Activated CD8-positive, alpha-beta memory T cell treated with anti-CD3 and anti-CD28 coated beads, Interleukin-2, amount 10 ng/mL, durations not matched to agents 7 days and 5 days (primary cell): ENCODE results near the gene CLINT1. TPM values are rescaled to one million over a fixed set of nuclear protein-coding genes. Genes with fewer than 3 reads are reported as not detected.
A peak's percentile ranks its signal among the peaks of the same experiment; 100 is the strongest.
"Not testable (repeated sequence)": the region's sequence is repeated elsewhere in the genome, so short reads cannot be mapped to it uniquely, and the experiment has no call there.

Experiments used
- ATAC-seq: fragments of 150-1000 bp; cut with Tn5 transposase; one replicate; pipeline ENCODE4 v1.10.0; 2021; ENCODE audit warnings: moderate library complexity
- CTCF ChIA-PET: fragments of 350-600 bp; sonication (Branson Sonifier 250); formaldehyde crosslinking; loops from one replicate; lab custom pipeline; 2021; ENCODE audit warnings: antibody characterized with exemption; lab: Charles Lee
- DNase-seq: peaks from one replicate; pipeline ENCODE4 v3.0.0-alpha.2; 2020
- H3K27ac Mint-ChIP-seq: one replicate; pipeline ENCODE4 v1.8.0; 2021; ENCODE audit warnings: mild to moderate bottlenecking, mixed read lengths
- H3K27me3 Mint-ChIP-seq: one replicate; pipeline ENCODE4 v1.8.0; 2021; ENCODE audit warnings: mixed read lengths
- H3K36me3 Mint-ChIP-seq: one replicate; pipeline ENCODE4 v1.8.0; 2021; ENCODE audit warnings: mild to moderate bottlenecking, mixed read lengths
- H3K4me1 Mint-ChIP-seq: one replicate; pipeline ENCODE4 v1.8.0; 2021; ENCODE audit warnings: mixed read lengths
- H3K4me3 Mint-ChIP-seq: one replicate; pipeline ENCODE4 v1.8.0; 2021; ENCODE audit warnings: mild to moderate bottlenecking, moderate library complexity, mixed read lengths
- H3K9me3 Mint-ChIP-seq: one replicate; pipeline ENCODE4 v1.8.0; 2022; ENCODE audit warnings: low read depth, mixed read lengths
- total RNA-seq, 2 experiments: library from RNA; stranded (reverse); gene quantifications; one replicate each; pipeline ENCODE4 v1.2.3, GENCODE V29; 2021

CLINT1 gene
- total RNA-seq, 2 experiments from 2014 or later = 48.4 to 56.6 TPM

DNA sequence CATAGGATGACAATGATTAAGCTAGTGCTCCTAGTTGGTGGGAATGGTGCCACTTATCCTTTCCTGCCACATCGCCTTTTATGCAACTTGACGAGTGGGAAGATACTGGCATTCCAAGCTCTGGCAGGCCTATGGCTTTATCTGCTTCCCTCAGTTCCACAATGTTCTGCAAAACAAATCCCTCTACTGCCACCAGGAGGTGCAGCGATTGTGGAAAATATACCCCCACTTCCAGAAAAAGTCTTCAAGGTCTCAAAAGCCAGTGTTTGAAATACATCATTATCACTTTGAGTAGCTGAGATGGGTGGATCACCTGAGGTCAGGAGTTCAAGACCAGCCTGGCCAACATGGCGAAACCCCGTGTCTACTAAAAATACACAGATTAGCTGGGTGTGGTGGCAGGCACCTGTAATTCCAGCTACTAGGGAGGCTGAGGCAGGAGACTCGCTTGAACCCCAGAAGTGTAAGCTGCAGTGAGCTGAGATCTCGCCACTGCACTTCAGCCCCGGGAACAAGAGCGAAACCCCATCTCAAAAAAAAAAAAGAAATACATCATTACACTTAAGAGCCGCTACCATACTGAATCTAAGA, 3.4 kb downstream of the CLINT1 start:
- ATAC-seq = no peak
- Mint-ChIP-seq H3K4me1 (peaks cover 46% of the 10 kb centered on the region), H3K9me3 (no peaks in the 10 kb centered on the region), H3K27me3 (no peaks in the 10 kb centered on the region), H3K4me3 (no peak overlapping the region), H3K27ac (no peak overlapping the region), H3K36me3 (peaks cover 20% of the 10 kb centered on the region)
- CTCF ChIA-PET = interaction anchor here (1.2 to 1.9 kb wide), 7 partner anchors 9 to 139 kb away, joined by 3 to 6 read pairs (median 3); no protein-coding TSS in a partner anchor
- DNase-seq = no peak

DNA sequence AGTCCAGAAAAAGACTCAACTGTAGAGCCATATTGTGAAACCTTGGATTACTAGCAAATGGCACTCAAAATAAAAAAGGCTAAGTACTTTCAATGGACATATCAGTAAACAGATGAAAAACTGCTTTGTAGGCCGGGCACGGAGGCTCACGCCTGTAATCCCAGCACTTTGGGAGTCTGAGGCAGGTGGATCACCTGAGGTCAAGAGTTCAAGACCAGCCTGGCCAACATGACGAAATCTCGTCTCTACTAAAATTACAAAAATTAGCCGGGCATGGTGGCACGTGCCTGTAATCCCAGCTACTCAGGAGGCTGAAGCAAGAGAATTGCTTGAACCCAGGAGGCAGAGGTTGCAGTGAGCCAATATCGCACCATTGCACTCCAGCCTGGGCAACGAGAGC, 5.6 kb downstream of the CLINT1 start:
- Mint-ChIP-seq H3K4me1 (peaks cover 38% of the 10 kb centered on the region), H3K36me3 (peaks cover 23% of the 10 kb centered on the region)
- not testable (repeated sequence) for DNase-seq, H3K27me3 Mint-ChIP-seq, H3K27ac Mint-ChIP-seq, H3K9me3 Mint-ChIP-seq, ATAC-seq, H3K4me3 Mint-ChIP-seq
- CTCF ChIA-PET = interaction anchor here (1.0 kb wide), 1 partner anchor 21 kb away, joined by 3 read pairs; no protein-coding TSS in a partner anchor

DNA sequence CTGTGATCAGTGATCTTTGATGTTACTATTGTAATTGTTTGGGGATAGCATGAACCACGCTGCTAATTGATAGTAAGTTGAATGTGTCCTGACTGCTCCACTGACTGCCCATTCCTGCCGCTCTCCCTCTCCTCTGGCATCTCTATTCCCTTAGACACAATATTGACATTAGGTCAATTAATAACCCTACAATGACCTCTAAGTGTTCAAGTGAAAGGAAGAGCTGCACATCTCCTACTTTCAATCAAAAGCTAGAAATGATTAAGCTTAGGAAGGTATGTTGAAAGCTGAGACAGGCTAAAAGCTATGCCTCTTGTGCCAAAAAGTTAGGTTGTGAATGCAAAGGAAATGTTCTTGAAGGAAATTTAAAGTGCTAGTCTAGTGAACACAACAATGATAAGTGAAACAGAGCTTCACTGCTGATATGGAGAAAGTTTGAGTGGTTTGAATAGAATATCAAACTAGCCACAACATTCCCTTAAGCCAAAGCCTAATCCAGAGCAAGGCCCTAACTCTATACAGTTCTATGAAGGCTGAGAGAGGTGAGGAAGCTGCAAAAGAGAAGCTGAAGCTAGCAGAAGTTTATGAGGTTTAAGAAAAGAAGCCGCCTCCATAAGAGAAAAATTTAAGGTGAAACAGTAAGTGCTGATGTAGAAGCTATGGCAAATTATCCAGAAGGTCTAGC, 12.9 kb downstream of the CLINT1 start:
- H3K9me3 Mint-ChIP-seq = no peaks in the 10 kb centered on the region
- no peaks in the 10 kb centered on the region for H3K27me3 Mint-ChIP-seq
- DNase-seq (no peak), ATAC-seq (no peak)
- CTCF ChIA-PET = interaction anchor here (1.5 kb wide), 1 partner anchor 9 kb away, joined by 6 read pairs; no protein-coding TSS in a partner anchor
- H3K27ac Mint-ChIP-seq = no peak overlapping the region
- H3K4me3 Mint-ChIP-seq = no peak overlapping the region
- H3K4me1 Mint-ChIP-seq = peaks cover 3% of the 10 kb centered on the region
- H3K36me3 Mint-ChIP-seq = peaks cover 15% of the 10 kb centered on the region

DNA sequence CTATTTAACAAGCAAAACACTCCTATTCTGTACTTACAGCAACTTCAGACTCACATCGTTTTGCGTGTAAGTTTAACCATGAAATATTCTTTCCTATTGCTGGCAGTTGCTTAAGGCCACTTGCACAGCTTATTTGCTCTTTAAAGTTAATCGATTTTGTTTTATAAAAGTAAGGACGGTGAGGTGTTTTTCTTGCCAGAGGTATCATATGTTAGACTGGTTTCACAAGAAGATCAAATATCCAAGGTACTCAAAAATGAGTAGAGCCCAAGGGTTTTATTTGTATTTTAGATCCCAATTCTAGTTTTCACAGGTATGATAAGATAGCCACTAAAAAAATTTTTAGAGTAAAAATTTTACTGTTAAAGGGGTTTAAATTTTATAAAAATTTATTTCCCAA, 16.2 kb downstream of the CLINT1 start:
- Mint-ChIP-seq H3K27ac (no peak overlapping the region), H3K4me3 (no peak overlapping the region), H3K9me3 (no peaks in the 10 kb centered on the region), H3K36me3 (peaks cover 10% of the 10 kb centered on the region), H3K27me3 (no peaks in the 10 kb centered on the region), H3K4me1 (no peaks in the 10 kb centered on the region)
- CTCF ChIA-PET = interaction anchor here (1.1 to 1.2 kb wide), 2 partner anchors 14 to 81 kb away, joined by 3 to 4 read pairs; no protein-coding TSS in a partner anchor
- no peak for DNase-seq
- no peak for ATAC-seq

DNA sequence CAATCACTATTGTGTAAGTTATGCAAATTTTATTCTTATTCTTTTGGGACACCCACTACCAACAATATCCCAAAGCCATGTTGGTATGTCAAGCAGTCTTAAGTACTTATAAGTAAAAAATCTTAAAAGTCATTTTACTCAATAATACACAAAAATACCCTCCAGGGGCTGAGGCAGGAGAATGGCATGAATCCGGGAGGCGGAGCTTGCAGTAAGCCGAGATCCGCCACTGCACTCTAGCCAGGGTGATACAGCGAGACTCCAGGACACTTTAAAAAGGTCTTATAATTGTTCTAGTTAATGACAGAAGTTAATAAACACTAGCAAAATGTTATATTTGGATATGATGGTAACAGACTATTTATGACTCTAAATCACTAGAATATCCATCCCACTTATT, 16.8 kb downstream of the CLINT1 start:
- CTCF ChIA-PET = interaction anchor here (1.1 kb wide), 1 partner anchor 80 kb away, joined by 4 read pairs; no protein-coding TSS in a partner anchor

DNA sequence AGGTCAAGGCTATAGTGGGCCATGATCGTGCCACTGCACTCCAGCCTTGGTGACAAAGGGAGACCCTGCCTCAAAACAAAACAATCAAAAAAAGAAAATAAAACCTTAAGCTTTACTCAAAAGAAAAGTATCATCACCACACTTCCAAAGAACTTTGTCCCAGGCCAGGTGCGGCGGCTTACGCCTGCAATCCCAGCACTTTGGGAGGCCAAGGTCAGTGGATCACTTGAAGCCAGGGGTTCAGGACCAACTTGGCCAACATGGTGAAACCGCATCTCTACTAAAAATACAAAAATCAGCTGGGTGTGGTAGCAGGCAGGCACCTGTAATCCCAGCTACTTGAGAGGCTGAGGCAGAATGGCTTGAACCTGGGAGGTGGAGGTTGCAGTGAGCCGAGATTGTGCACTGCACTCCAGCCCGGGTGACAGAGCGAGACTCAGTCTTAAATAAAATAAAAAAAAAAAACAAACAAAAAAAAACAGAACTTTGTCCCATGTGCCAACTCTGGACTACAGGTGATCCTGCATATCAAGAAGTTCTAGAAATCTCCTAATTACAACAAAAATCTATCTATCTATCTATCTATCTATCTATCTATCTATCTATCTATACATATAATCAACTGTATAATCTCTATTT, 19.7 kb downstream of the CLINT1 start:
- H3K36me3 Mint-ChIP-seq = no peaks in the 10 kb centered on the region
- CTCF ChIA-PET = no interaction called here

More for the DNA sequence above, 16.8 kb downstream of the CLINT1 start:
- Mint-ChIP-seq H3K4me3 (no peak overlapping the region), H3K4me1 (no peaks in the 10 kb centered on the region), H3K9me3 (no peaks in the 10 kb centered on the region), H3K27ac (no peak overlapping the region), H3K27me3 (no peaks in the 10 kb centered on the region), H3K36me3 (peaks cover 5% of the 10 kb centered on the region)
- no peak for ATAC-seq
- DNase-seq = no peak

DNA sequence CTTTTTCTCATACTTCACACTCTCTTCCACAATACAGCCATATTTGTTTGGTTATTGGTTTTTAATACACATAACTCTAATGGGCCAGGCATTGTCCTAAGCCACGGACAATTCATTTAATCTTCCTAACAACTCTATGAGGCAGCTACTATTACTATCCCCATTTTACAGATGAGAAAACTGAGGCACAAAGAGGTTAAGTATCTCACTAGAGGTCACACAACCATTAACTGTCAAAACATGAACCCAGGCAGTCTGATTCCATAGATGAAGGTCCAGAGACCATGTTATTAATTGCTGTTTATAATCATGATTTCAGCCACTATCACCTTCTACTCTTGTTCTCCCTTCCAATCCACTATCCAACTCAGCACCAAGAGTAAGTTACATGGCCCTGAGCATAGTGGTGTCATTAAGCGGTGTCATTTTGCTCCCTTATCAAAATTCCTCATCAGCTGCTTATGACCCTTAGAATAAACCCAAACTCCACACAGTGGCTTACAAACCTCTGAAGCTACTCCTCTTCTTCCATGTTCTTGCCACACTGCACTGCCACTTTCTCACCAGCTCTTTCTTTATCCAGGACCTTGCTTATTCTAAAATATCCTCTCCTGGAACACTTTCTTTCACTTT, 22.7 kb downstream of the CLINT1 start:
- no peaks in the 10 kb centered on the region for H3K4me1 Mint-ChIP-seq
- ATAC-seq (no peak), DNase-seq (no peak)
- no peaks in the 10 kb centered on the region for H3K27me3 Mint-ChIP-seq
- H3K36me3 Mint-ChIP-seq = no peaks in the 10 kb centered on the region
- peak overlapping the region; percentile 45 for H3K27ac Mint-ChIP-seq
- CTCF ChIA-PET = no interaction called here
- no peak overlapping the region for H3K4me3 Mint-ChIP-seq
- H3K9me3 Mint-ChIP-seq = no peaks in the 10 kb centered on the region

More for the DNA sequence above, 19.7 kb downstream of the CLINT1 start:
- DNase-seq (no peak), ATAC-seq (no peak)
- no peak overlapping the region for H3K4me3 Mint-ChIP-seq
- H3K9me3 Mint-ChIP-seq = no peaks in the 10 kb centered on the region
- H3K27me3 Mint-ChIP-seq = no peaks in the 10 kb centered on the region
- H3K4me1 Mint-ChIP-seq = no peaks in the 10 kb centered on the region
- no peak overlapping the region for H3K27ac Mint-ChIP-seq

DNA sequence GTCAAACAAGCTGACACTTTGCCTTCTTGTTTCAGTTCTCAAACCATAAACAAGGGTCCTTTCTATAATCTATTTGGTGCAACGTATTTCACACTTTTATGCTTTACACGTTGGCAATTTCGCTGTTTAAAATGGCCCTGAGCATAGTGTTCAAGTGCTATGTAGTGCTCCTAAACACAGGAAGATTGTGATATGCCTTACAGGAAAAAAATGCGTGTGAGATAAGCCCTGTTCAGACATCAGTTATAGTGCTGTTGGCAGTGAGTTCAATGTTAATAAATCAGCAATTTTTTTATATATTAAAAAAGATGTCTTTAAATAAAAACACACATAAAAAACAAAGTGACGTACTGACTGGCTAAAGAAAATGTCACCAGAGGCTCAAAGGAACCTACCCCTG, 23.9 kb downstream of the CLINT1 start:
- no peak overlapping the region for H3K4me3 Mint-ChIP-seq
- DNase-seq (no peak), ATAC-seq (no peak)
- H3K4me1 Mint-ChIP-seq = no peaks in the 10 kb centered on the region
- no peaks in the 10 kb centered on the region for H3K27me3 Mint-ChIP-seq
- no peak overlapping the region for H3K27ac Mint-ChIP-seq
- no peaks in the 10 kb centered on the region for H3K9me3 Mint-ChIP-seq
- H3K36me3 Mint-ChIP-seq = no peaks in the 10 kb centered on the region
- CTCF ChIA-PET = interaction anchor here (0.9 to 1.0 kb wide), 2 partner anchors 15 to 82 kb away, joined by 3 read pairs; no protein-coding TSS in a partner anchor

DNA sequence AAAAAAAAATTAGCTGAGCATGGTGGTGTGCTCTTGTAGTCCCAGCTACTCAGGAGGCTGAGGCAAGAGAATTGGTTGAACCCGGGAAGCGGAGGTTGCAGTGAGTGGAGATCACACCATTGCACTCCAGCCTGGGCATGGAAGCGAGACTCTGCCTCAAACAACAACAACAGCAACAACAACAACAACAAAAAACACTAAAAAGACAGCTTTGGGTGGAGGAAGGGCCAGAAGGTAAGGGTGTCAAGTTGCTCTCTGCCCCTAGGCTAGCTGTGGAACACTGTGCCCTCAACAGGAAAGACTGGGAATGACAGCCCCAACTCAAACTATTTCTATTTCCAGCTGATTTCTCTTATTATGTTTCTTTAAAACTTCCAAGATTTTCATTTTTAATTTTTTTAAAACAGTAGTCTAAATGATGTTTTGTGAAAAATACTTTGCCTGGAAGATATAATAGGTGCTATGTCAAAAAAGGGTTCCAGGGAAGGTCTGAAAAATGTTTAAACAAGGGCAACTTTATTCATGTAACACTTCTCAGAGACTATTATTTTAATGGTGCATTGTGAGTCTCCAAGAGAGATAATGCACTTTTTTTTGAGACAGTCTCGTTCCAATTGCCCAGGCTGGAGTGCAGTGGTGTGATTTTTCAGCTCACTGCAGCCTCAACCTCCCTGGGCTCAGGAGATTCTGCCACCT, 29.9 kb downstream of the CLINT1 start:
- Mint-ChIP-seq H3K4me3 (no peak overlapping the region), H3K4me1 (peaks cover 15% of the 10 kb centered on the region), H3K9me3 (no peaks in the 10 kb centered on the region), H3K27ac (no peak overlapping the region), H3K27me3 (no peaks in the 10 kb centered on the region), H3K36me3 (no peaks in the 10 kb centered on the region)
- CTCF ChIA-PET = interaction anchor here (0.6 to 1.6 kb wide), 9 partner anchors 9 to 246 kb away, joined by 3 to 5 read pairs (median 4); no protein-coding TSS in a partner anchor
- ATAC-seq = peak; percentile 49
- no peak for DNase-seq

DNA sequence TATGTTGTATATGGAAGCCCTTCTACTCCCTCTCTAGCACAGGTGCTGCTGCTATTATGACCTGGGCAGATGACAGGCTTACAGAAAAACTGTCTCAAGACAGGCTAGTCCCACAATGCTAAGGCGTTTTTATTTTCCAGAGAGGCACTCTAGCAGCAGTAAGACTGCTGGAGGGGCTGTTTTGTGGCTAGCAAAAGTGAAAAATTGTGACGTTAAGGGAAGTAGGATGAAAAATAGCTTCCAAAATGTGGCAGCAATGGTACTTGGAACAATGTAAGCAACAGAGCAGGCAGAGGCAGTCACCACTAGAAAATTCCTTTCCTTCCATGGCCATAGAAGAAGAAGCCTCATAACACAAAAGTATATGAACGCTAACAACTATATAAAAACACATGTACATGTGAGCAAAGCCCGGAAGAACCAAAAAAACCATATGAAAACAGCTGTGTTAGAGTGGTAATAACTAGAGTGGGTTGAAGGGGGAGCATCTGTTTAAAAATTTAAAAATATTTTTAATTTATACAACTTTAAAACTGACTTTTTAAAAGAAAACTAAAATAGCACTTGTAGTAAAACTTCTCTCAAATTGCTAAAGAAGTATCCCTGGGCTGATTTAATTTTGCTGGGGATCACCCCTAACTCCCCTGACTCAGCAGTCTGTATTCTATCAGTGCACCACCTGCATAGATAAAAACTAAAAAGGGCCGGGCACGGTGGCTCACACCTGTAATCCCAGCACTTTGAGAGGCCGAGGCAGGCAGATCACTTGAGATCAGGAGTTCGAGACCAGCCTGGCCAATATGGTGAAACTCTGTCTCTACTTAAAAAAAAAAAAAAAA, 30.6 kb downstream of the CLINT1 start:
- ATAC-seq = no peak
- H3K27ac Mint-ChIP-seq = no peak overlapping the region

DNA sequence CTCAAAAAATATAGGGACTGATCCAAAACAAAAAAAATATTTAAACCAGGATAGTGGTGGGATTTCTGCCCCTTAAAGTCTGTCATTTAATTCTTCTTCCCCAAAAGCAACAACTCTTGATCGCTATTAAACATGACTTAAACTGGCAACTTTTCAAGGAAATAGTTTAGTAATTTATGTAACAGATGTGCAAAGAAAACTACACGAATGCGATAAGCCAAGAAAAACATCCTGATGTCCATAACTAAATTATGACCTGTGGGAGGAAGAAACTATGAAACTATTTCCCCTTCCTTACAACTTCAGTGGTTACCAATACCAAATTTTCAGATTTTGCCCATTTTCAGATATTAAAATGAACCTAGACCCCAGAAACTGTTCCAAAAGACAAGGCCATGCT, 31.5 kb downstream of the CLINT1 start:
- H3K4me3 Mint-ChIP-seq = no peak overlapping the region
- no peak overlapping the region for H3K27ac Mint-ChIP-seq
- peaks cover 15% of the 10 kb centered on the region for H3K4me1 Mint-ChIP-seq
- ATAC-seq (no peak), DNase-seq (no peak)
- no peaks in the 10 kb centered on the region for H3K9me3 Mint-ChIP-seq
- H3K27me3 Mint-ChIP-seq = no peaks in the 10 kb centered on the region
- CTCF ChIA-PET = interaction anchor here (1.2 to 1.3 kb wide), 2 partner anchors 29 to 121 kb away, joined by 3 to 4 read pairs; no protein-coding TSS in a partner anchor
- no peaks in the 10 kb centered on the region for H3K36me3 Mint-ChIP-seq

More for the DNA sequence above, 30.6 kb downstream of the CLINT1 start:
- Mint-ChIP-seq H3K4me3 (no peak overlapping the region), H3K9me3 (no peaks in the 10 kb centered on the region), H3K27me3 (no peaks in the 10 kb centered on the region), H3K36me3 (no peaks in the 10 kb centered on the region), H3K4me1 (peaks cover 15% of the 10 kb centered on the region)
- DNase-seq = no peak
- CTCF ChIA-PET = interaction anchor here (0.7 to 1.6 kb wide), 8 partner anchors 8 to 247 kb away, joined by 3 to 5 read pairs (median 4); no protein-coding TSS in a partner anchor

DNA sequence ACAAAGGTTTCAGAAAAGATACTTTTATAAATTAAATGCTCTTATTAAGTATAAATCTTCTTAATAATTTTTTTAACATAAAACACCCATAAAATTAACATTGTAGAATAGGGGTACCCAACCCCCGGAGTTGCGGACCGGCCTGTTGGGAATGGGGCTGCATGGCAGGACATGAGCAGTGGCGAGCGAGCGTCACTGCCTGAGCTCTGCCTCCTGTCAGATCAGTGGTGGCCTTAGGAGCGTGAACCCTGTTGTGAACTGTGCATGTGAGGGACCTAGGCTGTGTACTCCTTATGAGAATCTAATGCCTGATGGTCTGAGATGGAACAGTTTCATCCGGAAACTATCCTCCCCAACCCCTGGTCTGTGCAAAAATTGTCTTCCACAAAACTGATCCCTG, 35.3 kb downstream of the CLINT1 start:
- Mint-ChIP-seq H3K4me1 (peaks cover 21% of the 10 kb centered on the region), H3K4me3 (no peak overlapping the region), H3K27ac (no peak overlapping the region), H3K36me3 (peaks cover 5% of the 10 kb centered on the region), H3K9me3 (no peaks in the 10 kb centered on the region), H3K27me3 (no peaks in the 10 kb centered on the region)
- CTCF ChIA-PET = interaction anchor here (1.2 to 1.5 kb wide), 2 partner anchors 9 to 50 kb away, joined by 3 to 5 read pairs; no protein-coding TSS in a partner anchor
- no peak for DNase-seq
- ATAC-seq = no peak
